ENCODE results near the gene KRTAP5-3.

DNA sequence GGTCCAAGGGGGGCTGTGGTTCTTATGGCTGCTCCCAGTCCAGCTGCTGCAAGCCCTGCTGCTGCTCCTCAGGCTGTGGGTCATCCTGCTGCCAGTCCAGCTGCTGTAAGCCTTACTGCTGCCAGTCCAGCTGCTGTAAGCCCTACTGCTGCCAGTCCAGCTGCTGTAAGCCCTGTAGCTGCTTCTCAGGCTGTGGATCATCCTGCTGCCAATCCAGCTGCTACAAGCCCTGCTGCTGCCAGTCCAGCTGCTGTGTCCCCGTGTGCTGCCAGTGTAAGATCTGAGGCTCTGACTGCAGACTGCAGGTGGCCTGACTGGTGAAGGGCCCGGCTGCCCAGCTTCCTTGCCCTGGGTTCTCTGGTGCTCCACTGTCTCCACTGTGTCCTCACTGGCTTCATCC, 22.0 kb upstream of the KRTAP5-3 start:
- TF ChIP-seq, protein P1, sequence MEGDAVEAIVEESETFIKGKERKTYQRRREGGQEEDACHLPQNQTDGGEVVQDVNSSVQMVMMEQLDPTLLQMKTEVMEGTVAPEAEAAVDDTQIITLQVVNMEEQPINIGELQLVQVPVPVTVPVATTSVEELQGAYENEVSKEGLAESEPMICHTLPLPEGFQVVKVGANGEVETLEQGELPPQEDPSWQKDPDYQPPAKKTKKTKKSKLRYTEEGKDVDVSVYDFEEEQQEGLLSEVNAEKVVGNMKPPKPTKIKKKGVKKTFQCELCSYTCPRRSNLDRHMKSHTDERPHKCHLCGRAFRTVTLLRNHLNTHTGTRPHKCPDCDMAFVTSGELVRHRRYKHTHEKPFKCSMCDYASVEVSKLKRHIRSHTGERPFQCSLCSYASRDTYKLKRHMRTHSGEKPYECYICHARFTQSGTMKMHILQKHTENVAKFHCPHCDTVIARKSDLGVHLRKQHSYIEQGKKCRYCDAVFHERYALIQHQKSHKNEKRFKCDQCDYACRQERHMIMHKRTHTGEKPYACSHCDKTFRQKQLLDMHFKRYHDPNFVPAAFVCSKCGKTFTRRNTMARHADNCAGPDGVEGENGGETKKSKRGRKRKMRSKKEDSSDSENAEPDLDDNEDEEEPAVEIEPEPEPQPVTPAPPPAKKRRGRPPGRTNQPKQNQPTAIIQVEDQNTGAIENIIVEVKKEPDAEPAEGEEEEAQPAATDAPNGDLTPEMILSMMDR (IDR thresholded peaks at IDR 0.05; ENCODE audit: low read depth, low read length) = no peak
- TF ChIP-seq MYC (IDR thresholded peaks at IDR 0.05; ENCODE audit: low read depth, low read length) (no peak), POLR2A (IDR thresholded peaks at IDR 0.05; ENCODE audit: extremely low read depth, insufficient read length) (no peak)
